ENCODE measurements around the gene IFT122. TPM values are rescaled to one million over a fixed set of nuclear protein-coding genes. Genes with fewer than 3 reads are reported as not detected.
"Not testable (repeated sequence)": the region's sequence is repeated elsewhere in the genome, so short reads cannot be mapped to it uniquely, and the experiment has no call there.

The IFT122 gene
- total RNA-seq, 1 donor from 2014 or later, result 20.6 TPM

DNA sequence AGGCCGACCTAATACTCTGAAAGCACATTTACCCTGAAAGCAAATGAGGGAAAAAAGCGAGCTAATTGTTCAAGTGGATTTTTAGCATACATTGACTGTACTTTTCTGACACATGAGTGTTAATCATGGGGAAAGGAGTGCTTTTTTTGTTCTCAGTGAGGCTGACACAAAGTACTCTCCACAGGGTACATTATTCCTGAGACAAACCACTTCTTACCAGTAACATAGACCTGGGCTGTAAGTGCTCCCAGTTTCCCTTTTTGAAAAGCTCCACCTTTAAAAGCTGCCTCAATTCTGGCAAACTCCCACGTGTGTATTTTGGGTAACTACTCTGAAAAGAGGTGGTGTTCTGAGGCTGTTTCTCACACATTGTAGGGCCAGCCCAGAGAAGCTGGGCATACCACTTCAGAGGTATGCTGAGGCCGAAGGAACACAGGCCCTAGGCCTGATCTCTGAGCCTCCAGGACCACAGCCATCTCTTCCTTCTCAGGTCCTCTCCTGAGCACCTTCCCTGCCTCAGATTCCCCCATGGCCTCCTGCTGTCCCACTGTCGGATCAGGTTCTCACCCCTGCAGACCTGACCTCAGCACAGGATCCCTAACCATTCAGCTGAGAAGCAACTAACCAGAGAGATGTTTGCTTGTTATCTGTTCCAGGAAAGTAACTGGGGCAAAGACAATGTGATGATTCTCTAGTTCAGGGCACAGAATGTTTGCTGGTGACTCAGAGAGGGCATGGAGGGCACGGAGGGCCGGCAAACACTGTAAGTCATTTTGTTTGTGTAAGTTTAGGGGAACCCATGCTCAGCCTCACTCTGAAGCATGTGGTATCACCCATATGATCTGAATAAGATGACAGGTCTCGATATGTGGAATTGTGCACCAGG lies 58.8 kb downstream of the IFT122 start:
- DNase-seq; H3K4me3 Mint-ChIP-seq (ENCODE audit: unreplicated experiment); H3K27me3 Mint-ChIP-seq (ENCODE audit: unreplicated experiment); H3K4me1 Mint-ChIP-seq (ENCODE audit: low read depth, unreplicated experiment); H3K9me3 Mint-ChIP-seq (ENCODE audit: unreplicated experiment); H3K27ac Mint-ChIP-seq (ENCODE audit: unreplicated experiment); H3K36me3 Mint-ChIP-seq (ENCODE audit: unreplicated experiment): not testable (repeated sequence)

DNA sequence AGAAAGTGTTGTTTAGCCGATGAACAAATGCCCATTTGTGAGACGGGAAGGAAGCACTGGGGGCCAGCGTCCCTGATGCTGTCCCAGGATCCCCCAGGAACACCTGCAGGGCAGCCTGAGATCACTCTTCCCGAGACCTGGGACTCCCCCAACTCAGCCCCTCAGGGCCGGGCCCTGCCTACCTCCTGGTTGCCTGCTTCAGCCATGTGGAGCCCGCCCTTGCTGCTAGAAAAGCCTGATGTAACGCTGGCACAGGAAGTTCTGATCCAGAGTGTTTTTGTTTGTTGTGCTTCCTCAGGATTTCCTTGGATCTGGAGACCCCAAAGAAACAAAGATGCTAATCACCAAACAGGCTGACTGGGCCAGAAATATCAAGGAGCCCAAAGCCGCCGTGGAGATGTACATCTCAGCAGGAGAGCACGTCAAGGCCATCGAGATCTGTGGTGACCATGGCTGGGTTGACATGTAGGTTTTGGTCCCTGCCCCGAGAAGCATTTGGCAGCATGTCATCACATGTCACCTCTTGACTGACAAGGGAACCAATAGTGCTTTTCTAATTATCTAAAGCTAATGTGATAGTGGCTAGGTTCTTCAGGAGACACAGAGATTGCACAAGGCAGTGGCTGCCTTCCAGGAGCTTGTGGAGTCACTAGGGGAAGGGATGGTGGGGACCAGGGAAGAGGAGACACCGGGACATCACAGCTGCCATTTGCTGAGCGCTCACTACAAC lies 59.7 kb downstream of the IFT122 start:
- not testable (repeated sequence) for DNase-seq; H3K27ac Mint-ChIP-seq (ENCODE audit: unreplicated experiment); H3K36me3 Mint-ChIP-seq (ENCODE audit: unreplicated experiment); H3K9me3 Mint-ChIP-seq (ENCODE audit: unreplicated experiment); H3K4me3 Mint-ChIP-seq (ENCODE audit: unreplicated experiment); H3K27me3 Mint-ChIP-seq (ENCODE audit: unreplicated experiment)
- peaks cover 12% of the 10 kb centered on the region for H3K4me1 Mint-ChIP-seq (ENCODE audit: low read depth, unreplicated experiment)

DNA sequence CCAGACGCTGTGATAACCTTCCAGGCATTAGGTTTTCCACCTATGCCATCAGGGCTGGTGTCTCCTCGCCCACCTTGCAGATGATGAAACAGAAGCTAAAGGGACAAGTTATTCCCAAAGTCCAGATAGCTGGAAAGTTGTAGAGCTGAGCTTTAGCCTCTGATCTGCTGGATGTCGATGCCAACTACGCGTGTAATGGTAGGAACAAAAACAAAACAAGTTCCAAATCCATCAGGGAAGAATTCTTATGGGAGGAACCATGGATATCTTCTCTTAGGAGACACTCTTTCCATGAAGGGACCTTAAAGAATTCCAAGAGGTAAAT lies 60.3 kb downstream of the IFT122 start:
- no peaks in the 10 kb centered on the region for H3K36me3 Mint-ChIP-seq (ENCODE audit: unreplicated experiment)
- H3K27ac Mint-ChIP-seq (ENCODE audit: unreplicated experiment), result no peak overlapping the region
- no peak for DNase-seq
- no peak overlapping the region for H3K4me3 Mint-ChIP-seq (ENCODE audit: unreplicated experiment)
- peaks cover 16% of the 10 kb centered on the region for H3K4me1 Mint-ChIP-seq (ENCODE audit: low read depth, unreplicated experiment)
- TF ChIP-seq, protein P1, sequence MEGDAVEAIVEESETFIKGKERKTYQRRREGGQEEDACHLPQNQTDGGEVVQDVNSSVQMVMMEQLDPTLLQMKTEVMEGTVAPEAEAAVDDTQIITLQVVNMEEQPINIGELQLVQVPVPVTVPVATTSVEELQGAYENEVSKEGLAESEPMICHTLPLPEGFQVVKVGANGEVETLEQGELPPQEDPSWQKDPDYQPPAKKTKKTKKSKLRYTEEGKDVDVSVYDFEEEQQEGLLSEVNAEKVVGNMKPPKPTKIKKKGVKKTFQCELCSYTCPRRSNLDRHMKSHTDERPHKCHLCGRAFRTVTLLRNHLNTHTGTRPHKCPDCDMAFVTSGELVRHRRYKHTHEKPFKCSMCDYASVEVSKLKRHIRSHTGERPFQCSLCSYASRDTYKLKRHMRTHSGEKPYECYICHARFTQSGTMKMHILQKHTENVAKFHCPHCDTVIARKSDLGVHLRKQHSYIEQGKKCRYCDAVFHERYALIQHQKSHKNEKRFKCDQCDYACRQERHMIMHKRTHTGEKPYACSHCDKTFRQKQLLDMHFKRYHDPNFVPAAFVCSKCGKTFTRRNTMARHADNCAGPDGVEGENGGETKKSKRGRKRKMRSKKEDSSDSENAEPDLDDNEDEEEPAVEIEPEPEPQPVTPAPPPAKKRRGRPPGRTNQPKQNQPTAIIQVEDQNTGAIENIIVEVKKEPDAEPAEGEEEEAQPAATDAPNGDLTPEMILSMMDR (IDR thresholded peaks at IDR 0.05; ENCODE audit: partially characterized antibody, unreplicated experiment), result no peak
- no peaks in the 10 kb centered on the region for H3K9me3 Mint-ChIP-seq (ENCODE audit: unreplicated experiment)
- no peaks in the 10 kb centered on the region for H3K27me3 Mint-ChIP-seq (ENCODE audit: unreplicated experiment)

DNA sequence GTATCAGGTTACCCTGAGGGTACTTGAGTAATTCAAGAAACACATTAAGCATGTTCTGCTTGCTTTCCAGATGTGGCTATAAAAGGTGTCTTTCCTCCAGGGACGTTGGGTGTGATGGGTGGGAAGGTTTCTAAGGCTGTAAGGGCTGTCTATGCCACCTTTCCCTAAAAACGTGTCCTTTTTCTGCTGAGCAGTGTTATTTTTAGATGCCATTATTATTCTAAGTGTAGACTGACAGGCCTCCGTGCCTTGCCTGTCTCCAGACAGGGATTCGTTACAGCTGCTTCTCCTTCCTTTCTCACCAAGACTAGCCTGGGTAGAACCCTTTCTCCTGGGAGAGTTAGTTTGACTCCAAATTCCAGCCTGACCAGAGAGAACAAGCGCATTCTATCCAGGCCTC lies 61.6 kb downstream of the IFT122 start:
- Mint-ChIP-seq H3K27me3 (ENCODE audit: unreplicated experiment) (no peaks in the 10 kb centered on the region), H3K27ac (ENCODE audit: unreplicated experiment) (peak overlapping the region; percentile 15), H3K36me3 (ENCODE audit: unreplicated experiment) (no peaks in the 10 kb centered on the region), H3K4me1 (ENCODE audit: low read depth, unreplicated experiment) (peaks cover 17% of the 10 kb centered on the region), H3K9me3 (ENCODE audit: unreplicated experiment) (no peaks in the 10 kb centered on the region), H3K4me3 (ENCODE audit: unreplicated experiment) (no peak overlapping the region)
- DNase-seq, result no peak
- TF ChIP-seq, protein P1 (IDR thresholded peaks at IDR 0.05; ENCODE audit: partially characterized antibody, unreplicated experiment), result no peak

DNA sequence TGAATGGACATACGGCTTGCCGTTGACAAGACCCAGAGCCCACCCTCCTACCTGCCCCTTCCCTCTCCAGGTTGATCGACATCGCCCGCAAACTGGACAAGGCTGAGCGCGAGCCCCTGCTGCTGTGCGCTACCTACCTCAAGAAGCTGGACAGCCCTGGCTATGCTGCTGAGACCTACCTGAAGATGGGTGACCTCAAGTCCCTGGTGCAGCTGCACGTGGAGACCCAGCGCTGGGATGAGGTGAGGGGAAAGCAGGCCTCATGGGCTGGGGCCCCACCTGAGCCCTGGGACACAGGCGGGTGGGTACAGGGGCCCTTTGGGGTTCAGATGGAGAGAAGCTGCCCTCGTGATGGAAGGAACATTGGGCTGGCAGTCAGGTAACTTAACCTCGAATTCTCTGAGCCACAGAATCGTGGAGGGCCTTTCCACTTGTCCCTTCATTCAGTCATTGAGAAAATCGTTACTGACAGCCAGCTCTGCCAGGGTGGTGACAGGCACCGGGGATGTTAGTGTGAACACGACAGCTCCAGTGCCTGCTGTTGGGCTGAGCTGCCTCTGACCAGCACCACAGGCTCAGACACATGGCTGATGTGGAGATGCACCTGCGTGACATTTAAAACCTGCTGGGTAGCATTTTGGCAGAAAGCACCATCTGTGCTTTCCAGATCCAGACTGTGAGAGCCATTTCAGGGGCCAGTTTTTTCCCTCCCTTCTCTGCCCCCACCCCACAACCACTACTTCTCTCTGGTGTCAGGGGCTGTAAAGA lies 62.8 kb downstream of the IFT122 start:
- DNase-seq, result no peak
- Mint-ChIP-seq H3K27me3 (ENCODE audit: unreplicated experiment) (no peaks in the 10 kb centered on the region), H3K36me3 (ENCODE audit: unreplicated experiment) (no peaks in the 10 kb centered on the region), H3K9me3 (ENCODE audit: unreplicated experiment) (no peaks in the 10 kb centered on the region), H3K4me1 (ENCODE audit: low read depth, unreplicated experiment) (peaks cover 27% of the 10 kb centered on the region), H3K27ac (ENCODE audit: unreplicated experiment) (no peak overlapping the region), H3K4me3 (ENCODE audit: unreplicated experiment) (no peak overlapping the region)
- TF ChIP-seq, protein P1 (IDR thresholded peaks at IDR 0.05; ENCODE audit: partially characterized antibody, unreplicated experiment), result no peak

Measured in glutamatergic neuron (in vitro differentiated cells).